RWPE2 (cell line): ENCODE data around the gene MXRA5.

Source experiments
- ATAC-seq: fragments of 200-7000 bp; cut with Tn5 transposase; 3 replicates; pipeline ENCODE4 v1.9.1; 2021; ENCODE audit warnings: low read depth
- DNase-seq: peaks from one replicate; pipeline ENCODE4 v3.0.0-alpha.2; 2020; ENCODE audit warnings: low spot score
- H3K27ac ChIP-seq: fragments of 450-650 bp; 2 replicates; pipeline ENCODE4 v1.5.1; 2017; ENCODE audit warnings: mild to moderate bottlenecking; ENCODE audit not compliant: poor library complexity, severe bottlenecking
- H3K27me3 ChIP-seq: fragments of 250-450 bp; sonication (Bioruptor Pico); 2 replicates; pipeline ENCODE4 v1.5.1; 2021; ENCODE audit warnings: mild to moderate bottlenecking, moderate library complexity; ENCODE audit not compliant: insufficient read depth, poor library complexity, severe bottlenecking
- H3K36me3 ChIP-seq: fragments of 250-450 bp; sonication (Bioruptor Pico); 2 replicates; pipeline ENCODE4 v1.5.1; 2020; ENCODE audit warnings: low read depth, mild to moderate bottlenecking, moderate library complexity
- H3K4me1 ChIP-seq: fragments of 250-450 bp; sonication (Bioruptor Pico); 2 replicates; pipeline ENCODE4 v1.5.1; 2021; ENCODE audit warnings: mild to moderate bottlenecking, moderate library complexity; ENCODE audit not compliant: insufficient read depth, poor library complexity, severe bottlenecking
- H3K4me3 ChIP-seq: fragments of 250-450 bp; sonication (Bioruptor Pico); 2 replicates; pipeline ENCODE4 v1.5.1; 2021; ENCODE audit warnings: mild to moderate bottlenecking, moderate library complexity; ENCODE audit not compliant: severe bottlenecking
- H3K9me3 ChIP-seq: fragments of 250-450 bp; sonication (Bioruptor Pico); 2 replicates; pipeline ENCODE4 v1.5.1; 2021; ENCODE audit warnings: mild to moderate bottlenecking, moderate library complexity; ENCODE audit not compliant: severe bottlenecking
- CTCF ChIP-seq: fragments of 450-650 bp; IDR thresholded peaks from one replicate; pipeline ENCODE4 v1.5.1; 2017; ENCODE audit warnings: mild to moderate bottlenecking, moderate library complexity; ENCODE audit not compliant: poor library complexity, severe bottlenecking

Gene MXRA5

GRCh38 chrX:3326681-3327080 lies 19.8 kb downstream of the MXRA5 start:
- TF ChIP-seq CTCF: no peak
- no peaks in the 10 kb centered on the region for H3K9me3 ChIP-seq

GRCh38 chrX:3320471-3321046 lies 25.9 kb downstream of the MXRA5 start:
- Histone ChIP-seq H3K4me1 (no peaks in the 10 kb centered on the region), H3K9me3 (no peaks in the 10 kb centered on the region), H3K4me3 (no peak overlapping the region), H3K36me3 (no peaks in the 10 kb centered on the region), H3K27ac (no peak overlapping the region), H3K27me3 (no peaks in the 10 kb centered on the region)
- TF ChIP-seq CTCF: no peak
- ATAC-seq (no peak), DNase-seq (no peak)

More at GRCh38 chrX:3326681-3327080, 19.8 kb downstream of the MXRA5 start:
- Histone ChIP-seq H3K4me3 (no peak overlapping the region), H3K27me3 (no peaks in the 10 kb centered on the region), H3K4me1 (no peaks in the 10 kb centered on the region), H3K27ac (no peak overlapping the region), H3K36me3 (no peaks in the 10 kb centered on the region)
- no peak for DNase-seq
- no peak for ATAC-seq

- no peak overlapping the region for H3K4me3 ChIP-seq
- H3K36me3 ChIP-seq: no peaks in the 10 kb centered on the region
- ATAC-seq (no peak), DNase-seq (no peak)
- no peaks in the 10 kb centered on the region for H3K4me1 ChIP-seq
- H3K27ac ChIP-seq: no peak overlapping the region
- TF ChIP-seq CTCF: no peak
- no peaks in the 10 kb centered on the region for H3K27me3 ChIP-seq
- no peaks in the 10 kb centered on the region for H3K9me3 ChIP-seq
Observed at GRCh38 chrX:3317191-3317718, 29.2 kb downstream of the MXRA5 start.

- Histone ChIP-seq H3K27me3 (no peaks in the 10 kb centered on the region), H3K27ac (no peak overlapping the region), H3K4me3 (no peak overlapping the region), H3K4me1 (no peaks in the 10 kb centered on the region), H3K36me3 (no peaks in the 10 kb centered on the region), H3K9me3 (no peaks in the 10 kb centered on the region)
- no peak for TF ChIP-seq CTCF
- DNase-seq: no peak
- no peak for ATAC-seq
Observed at GRCh38 chrX:3312109-3312508, 34.3 kb downstream of the MXRA5 start.

- Histone ChIP-seq H3K4me3 (no peak overlapping the region), H3K36me3 (no peaks in the 10 kb centered on the region), H3K27ac (no peak overlapping the region), H3K4me1 (no peaks in the 10 kb centered on the region), H3K9me3 (no peaks in the 10 kb centered on the region), H3K27me3 (no peaks in the 10 kb centered on the region)
- no peak for TF ChIP-seq CTCF
- no peak for ATAC-seq
- no peak for DNase-seq
Observed at GRCh38 chrX:3307881-3308280, 38.6 kb downstream of the MXRA5 start.
